GM11168 (cell line): ENCODE data around the gene PTPN7.

Source experiments
- in situ Hi-C: fragments of 300-500 bp; cut with MboI; formaldehyde crosslinking; loops from one replicate; pipeline ENCODE4 v1.12.0; 2022; ENCODE audit warnings: low sequenced_read_pairs; ENCODE audit not compliant: unreplicated experiment

Gene PTPN7

DNA sequence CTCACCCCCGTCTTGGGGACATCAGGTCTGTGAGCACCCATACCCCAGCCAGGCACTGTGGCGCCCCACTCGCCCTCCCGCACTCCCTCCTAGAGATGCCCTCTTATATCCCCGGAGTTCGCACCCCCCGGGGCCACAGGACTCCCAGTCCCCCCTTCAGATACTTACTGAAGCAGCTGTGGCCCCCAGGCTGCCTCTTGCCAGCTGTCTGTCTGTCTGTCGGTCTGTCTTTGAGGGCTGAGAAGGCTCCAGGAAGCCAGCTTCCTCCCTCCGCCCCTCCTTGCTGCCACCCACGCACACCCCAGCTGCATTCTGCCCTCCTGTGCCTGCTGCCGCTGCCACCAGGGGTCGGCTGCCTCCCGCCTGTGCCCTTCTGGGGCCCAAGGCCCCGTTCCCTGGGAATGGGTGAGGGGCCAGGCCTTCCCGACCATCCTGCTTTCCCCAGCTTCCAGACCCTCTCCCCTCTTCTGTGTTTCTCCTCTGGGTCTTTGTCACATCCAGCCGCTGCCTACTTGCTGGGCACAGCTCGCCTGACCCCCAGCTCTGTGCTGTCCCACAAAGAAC is at the start of gene PTPN7:
TSS of gene PTPN7 (minus strand) at position 226 of the 564 bp plus-strand sequence. CDS start 1,200 bp downstream, outside the sequence.
- in situ Hi-C loops: no loop called here

- in situ Hi-C loops: loop anchor here (5.0 kb wide), 1 partner anchor 104 kb away; no protein-coding TSS in a partner anchor
Measured at GRCh38 chr1:202208351-202208857, 48.0 kb upstream of the PTPN7 start.

GRCh38 chr1:202207292-202207691 is 46.9 kb upstream of the PTPN7 start:
- in situ Hi-C loops: loop anchor here (5.0 kb wide), 1 partner anchor 105 kb away; no protein-coding TSS in a partner anchor

GRCh38 chr1:202205523-202206190 is 45.3 kb upstream of the PTPN7 start:
- in situ Hi-C loops: loop anchor here (5.0 kb wide), 1 partner anchor 107 kb away; no protein-coding TSS in a partner anchor

GRCh38 chr1:202204065-202204464 is 43.7 kb upstream of the PTPN7 start:
- in situ Hi-C loops: no loop called here

DNA sequence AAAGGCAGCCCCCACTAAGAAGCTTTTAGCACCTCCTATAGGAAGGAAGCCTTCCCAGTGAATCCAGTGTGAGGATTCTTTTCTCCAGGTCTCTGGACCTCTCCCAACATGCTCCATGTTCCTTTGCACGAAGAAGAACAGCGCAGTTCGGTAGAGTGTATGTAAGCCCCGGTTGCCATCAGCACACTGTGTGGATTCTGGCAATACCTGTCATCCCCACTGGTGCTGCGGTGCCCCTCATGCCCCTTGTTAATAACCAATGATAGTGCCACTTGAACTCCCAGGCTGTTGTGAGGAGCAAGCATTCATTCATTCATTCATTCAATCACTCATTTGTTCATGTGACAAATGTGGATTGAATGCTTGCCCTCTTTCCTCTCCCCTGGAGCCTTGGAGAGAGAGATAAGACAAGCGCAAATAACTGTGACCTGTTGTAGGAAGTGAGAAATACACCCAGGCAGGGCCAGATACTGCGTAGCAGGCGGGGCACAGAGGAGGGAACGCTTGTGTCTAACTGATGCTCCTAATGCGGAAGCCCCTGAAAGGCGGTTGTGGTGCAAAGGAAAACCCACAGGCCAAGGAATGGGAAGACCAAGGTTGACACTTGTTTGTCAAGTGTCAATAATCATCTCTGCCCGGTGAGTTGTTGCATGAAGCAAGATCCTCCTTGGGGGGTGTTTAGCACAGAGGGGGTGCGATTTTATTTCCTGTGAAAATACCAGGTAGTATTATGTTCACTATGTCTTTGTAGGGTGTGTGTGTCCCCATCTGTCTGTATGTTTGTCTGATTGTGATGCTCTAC is 43.0 kb upstream of the PTPN7 start:
- in situ Hi-C loops: no loop called here

- in situ Hi-C loops: no loop called here
Measured at GRCh38 chr1:202202500-202203168, 42.2 kb upstream of the PTPN7 start.

GRCh38 chr1:202201971-202202370 is 41.6 kb upstream of the PTPN7 start:
- in situ Hi-C loops: no loop called here

- in situ Hi-C loops: no loop called here
Measured at GRCh38 chr1:202201266-202201665, 40.9 kb upstream of the PTPN7 start.

- in situ Hi-C loops: no loop called here
Measured at GRCh38 chr1:202200669-202201068, 40.3 kb upstream of the PTPN7 start.

DNA sequence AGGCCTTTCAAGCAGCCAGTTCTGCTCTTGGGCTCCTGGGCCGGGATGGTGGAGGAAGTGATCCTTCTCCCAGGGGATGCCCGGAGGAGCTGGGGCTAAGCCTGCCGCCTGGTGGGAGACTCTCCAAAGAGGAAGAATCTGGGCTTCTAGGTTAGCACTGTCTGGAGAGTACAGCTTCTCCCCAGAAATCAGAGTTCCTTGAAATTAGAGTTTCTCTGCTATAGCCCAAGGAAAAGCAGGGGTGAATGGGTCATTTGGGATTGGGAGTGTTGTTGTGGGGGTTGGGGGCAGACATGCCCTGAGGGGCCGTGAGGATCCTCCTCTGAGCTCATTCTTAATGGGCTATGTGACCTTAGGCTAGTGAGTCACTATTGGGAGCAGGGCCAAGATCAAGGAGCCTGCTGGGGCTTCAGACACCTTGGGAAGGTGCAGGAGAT is 39.7 kb upstream of the PTPN7 start:
- in situ Hi-C loops: no loop called here

- in situ Hi-C loops: loop anchor here (25.0 kb wide), 1 partner anchor 488 kb away; no protein-coding TSS in a partner anchor
Measured at GRCh38 chr1:202199040-202199889, 38.9 kb upstream of the PTPN7 start.

DNA sequence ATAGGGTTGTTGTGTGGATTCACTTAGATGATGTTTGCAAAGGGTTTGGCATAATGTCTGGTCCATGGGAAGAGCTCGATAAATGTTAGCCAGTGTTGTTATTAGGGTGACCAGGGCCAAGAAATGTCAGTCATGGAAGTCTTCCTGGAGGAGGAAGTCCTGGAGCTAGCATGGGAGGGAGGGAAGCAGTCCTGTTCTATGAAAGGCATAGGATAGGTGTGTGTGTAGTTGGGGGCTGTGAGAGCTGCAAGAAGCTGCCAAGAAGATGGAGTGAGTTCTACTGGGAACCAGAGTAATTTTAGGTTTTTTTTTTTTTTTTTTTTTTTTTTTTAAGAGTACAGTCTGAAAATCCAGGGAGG is 37.9 kb upstream of the PTPN7 start:
- in situ Hi-C loops: loop anchor here (25.0 kb wide), 1 partner anchor 489 kb away; no protein-coding TSS in a partner anchor

DNA sequence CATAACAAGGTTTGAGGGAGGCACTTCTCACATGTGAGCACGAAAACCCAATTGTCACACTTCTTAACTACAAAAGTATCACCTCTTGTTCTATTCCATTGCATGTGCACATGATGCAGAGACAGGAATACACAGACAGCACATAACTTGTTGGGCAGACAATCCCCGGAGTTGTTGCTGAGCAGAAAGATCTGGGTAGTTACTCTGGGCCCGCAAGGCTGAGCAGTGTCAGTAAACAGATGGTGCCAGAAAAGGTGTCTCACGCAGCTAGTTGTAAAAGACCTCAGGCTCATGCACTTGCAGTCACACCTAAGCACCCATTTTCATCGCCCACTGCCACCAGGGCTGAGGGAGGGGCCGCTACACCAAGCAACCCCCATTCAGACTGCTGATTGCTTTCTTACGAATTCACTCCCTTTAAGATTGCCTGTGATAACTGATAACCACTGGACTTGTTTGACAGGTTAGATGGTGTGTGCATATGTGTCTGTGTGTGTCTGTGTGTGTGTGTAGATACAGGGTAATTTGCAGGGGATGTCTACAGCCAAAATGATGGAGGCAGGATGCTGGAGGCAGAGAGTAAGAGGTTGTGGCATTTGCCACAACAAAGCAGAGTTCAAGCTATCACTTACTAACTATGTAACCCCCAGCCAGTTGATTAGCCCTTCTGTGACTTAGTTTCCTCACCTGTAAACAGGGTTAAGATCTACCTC is 37.4 kb upstream of the PTPN7 start:
- in situ Hi-C loops: loop anchor here (25.0 kb wide), 1 partner anchor 489 kb away; no protein-coding TSS in a partner anchor

- in situ Hi-C loops: loop anchor here (25.0 kb wide), 1 partner anchor 493 kb away; no protein-coding TSS in a partner anchor
Measured at GRCh38 chr1:202194328-202194648, 33.9 kb upstream of the PTPN7 start.

GRCh38 chr1:202193614-202194327 is 33.4 kb upstream of the PTPN7 start, which contains the start of gene LGR6:
Gene LGR6, plus strand, starts transcription at chr1:202193799. Its CDS starts 191 bp downstream, at chr1:202193990.
- in situ Hi-C loops: loop anchor here (25.0 kb wide), 1 partner anchor 494 kb away; no protein-coding TSS in a partner anchor

GRCh38 chr1:202192770-202193613 is 32.6 kb upstream of the PTPN7 start:
- in situ Hi-C loops: loop anchor here (25.0 kb wide), 1 partner anchor 494 kb away; no protein-coding TSS in a partner anchor
